RPMI8226 (cell line): Measurements from ENCODE around the gene COTL1.
"Not testable (repeated sequence)": the region's sequence is repeated elsewhere in the genome, so short reads cannot be mapped to it uniquely, and the experiment has no call there.

Experiments used
- DNase-seq: peaks from one replicate; pipeline ENCODE4 v3.0.0-alpha.2; 2015

Gene COTL1

DNA sequence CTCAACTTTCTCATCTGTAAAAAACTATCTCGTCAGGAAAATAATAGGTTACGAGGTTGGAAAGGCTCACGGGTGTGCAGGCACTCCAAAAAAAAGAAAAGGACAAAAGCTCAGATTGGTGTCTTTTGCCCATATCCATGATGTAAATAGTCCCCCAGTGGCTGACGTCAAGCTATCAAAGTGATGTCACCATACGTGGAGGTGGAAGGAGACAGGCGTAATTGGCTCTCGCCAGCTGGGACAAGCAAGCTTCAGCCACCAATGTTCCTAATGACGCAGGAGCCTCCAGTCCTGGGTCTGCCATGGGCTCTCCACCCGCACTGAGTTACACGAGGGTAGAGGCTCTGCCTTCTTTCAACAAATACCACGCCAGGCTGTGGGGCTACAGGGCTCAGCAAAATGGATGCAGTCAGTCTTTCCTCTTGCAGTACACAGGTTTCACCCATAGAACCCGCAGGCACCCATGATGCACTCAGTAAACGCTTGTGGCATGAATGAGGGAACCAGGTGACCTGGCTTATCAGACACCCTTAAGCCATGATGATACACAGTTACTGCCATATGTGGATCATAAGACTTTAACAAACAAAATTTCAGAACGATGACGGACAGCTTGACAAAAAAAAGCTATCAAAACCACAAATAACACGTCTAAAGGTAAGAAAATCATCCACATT is 50.5 kb downstream of the COTL1 start:
- no peak for DNase-seq

DNA sequence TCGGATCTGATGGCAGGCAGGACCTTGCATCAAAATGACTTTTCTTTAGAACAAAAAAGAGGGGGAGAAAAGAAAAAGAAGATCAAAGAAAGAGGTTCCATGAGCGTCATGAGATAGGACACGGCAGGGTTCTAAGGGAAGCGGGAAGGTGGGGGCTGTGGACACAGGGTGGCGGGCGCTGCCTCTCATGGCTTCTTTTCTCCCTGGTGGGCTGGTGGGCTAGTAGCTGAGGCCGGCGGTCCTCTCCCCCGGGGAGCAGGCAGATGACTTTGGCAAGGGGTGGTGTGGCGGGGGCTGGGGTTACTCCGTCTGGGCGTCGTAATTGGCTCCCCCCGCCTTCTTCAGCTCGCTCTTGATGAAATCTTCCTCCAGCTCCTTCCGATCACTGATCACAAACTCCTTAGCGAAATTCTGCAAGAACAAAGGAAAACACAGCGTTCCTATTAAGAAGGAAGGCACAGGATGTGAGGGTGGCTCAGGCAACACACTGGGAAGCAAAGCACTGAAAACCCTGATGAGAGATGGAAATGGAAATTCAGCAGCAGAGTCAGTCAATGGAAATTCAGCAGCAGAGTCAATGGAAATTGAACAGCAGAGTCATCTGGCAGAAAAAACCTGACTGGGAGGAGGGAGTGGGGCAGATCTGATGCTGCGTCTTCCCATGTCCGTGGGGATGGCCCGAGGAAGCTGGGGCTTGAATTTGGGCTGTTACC is 51.2 kb downstream of the COTL1 start:
- DNase-seq: no peak

- DNase-seq: no peak
Observed at GRCh38 chr16:84565669-84566495, 52.0 kb downstream of the COTL1 start.

- no peak for DNase-seq
Observed at GRCh38 chr16:84563786-84564420, 54.0 kb downstream of the COTL1 start.

DNA sequence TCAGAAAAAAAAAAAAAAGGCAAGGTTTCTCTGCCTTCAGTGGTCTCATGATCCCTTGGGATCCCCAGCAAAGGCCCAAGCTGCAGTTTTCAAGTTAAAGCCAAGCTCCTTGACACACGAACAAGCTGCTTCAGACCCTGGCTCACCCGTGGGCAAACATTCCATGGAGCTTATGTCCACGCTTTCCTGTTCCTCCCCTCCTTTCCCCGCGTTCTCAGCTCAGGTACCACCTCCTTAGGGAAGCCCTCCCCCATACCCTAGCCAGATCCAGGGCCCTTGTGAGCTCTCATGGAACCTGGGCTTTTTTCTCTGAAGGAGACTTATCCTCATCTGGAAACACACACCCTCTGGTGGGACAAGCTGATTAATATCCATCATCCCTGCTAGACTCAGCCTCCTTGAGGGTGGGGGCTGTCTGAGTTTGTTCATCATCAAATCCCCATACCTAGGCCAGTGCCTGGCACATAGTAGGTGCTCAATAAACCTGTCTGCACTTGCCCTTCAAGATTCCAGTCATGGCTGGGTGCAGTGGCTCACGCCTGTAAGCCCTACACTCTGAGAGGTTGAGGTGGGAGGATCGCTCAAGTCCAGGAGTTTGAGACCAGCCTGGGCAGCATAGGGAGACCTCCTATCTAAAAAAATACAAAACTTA is 54.7 kb downstream of the COTL1 start:
- DNase-seq: no peak

DNA sequence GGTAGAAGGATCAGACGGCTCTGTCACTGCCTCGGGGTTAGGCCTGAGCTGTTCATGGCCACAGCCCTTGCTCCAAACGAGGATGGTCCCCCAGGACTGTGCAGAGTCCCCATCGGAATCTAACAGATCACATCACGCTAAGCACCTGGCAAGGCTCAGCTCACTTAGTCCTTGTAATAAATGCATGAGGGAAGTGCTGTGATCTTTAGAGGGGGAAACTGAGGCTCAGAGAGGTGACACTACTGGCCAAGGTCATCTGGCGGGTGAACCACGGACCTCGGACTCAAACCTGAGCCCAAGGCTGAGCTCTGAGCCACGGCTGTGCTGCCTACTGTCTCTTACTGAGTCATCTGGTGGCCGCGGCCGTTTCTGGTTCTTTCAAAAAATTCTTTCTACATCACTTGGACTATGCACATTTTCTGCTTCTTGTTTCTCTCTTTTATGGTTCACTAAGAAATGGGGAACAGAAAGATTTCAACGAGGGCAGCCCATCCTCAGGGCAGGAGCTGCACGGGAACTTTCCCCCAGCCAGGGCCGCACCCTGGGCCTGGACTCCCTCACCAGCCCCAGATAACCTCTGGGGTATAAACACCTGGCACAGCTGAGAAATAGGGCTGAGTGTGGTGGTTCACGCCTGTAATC is 55.6 kb downstream of the COTL1 start:
- DNase-seq: no peak

DNA sequence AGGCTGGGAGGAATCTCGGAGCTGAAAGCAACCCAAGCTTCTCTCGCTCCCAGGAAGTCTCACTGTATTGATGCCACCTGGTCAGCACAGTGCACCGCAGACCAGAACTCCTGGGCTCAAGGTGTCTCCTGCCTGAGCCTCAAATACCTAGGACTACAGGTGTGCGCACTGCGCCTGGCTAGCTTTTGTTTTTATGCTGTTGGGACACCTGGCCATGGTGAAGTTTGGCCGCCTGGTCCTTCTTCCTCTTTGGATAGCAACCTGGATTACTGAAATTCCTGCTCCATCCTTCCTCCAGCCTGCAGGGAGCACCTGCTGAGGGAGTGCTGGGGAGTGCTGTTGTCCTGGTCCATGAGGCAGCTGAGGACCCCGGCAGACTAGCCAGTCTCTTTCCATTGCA is 56.6 kb downstream of the COTL1 start:
- no peak for DNase-seq

DNA sequence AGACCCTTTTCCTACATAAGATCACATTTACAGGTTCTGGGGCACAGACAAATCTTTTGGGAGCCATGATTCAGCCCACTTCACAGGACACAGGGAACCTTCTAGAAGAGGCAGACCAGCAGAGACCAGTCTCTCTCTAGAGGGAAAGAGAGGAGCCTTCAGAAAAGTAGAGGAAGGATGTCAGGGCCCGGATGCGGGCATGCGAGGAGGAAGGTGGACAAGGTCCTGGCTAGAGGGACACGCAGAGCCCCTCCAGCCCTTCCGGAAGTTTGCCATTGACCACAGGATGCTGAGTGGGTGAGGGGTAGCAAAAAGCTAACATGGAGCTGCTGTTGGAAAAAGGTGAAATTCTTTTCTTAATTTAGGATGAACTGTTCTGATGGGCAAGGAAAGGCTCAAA is 57.6 kb downstream of the COTL1 start:
- no peak for DNase-seq

GRCh38 chr16:84559311-84559932 is 58.5 kb downstream of the COTL1 start:
- no peak for DNase-seq

DNA sequence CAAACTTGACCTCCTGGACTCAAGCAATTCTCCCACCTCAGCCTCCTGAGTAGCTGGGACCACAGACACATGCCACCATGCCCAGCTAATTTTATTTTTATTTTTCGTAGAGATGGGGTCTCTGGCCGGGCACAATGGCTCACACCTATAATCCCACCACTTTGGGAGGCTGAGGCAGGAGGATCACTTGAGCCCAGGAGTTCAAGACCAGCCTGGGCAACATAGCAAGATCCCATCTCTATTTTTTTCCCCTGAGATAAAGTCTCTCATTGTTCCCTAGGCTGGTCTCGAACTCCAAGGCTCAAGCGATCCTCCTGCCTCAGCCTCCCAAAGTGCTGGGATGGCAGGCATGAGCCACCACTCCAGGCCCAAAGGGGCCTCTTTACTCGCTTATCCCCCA is 59.0 kb downstream of the COTL1 start:
- DNase-seq: not testable (repeated sequence)

DNA sequence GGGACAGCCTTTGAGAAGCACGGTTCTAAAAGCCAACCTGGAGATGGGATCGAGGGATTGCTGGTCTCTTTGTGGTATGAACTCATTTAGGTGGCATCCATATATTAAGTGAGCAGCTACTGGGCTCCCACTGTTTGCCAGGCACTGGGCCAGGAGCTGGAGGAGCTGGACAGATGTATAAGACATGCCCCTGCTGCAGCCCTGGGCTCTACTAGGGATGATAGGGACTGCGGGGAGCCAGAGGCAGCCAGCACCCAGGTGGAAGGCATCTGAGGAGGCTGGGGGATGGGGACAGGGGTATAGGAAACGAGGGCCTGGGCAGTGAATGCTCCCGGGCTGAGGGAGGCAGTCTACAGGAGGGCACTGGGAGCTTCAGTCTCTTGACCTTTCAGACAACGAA is 60.4 kb downstream of the COTL1 start:
- DNase-seq: no peak

- DNase-seq: no peak
Observed at GRCh38 chr16:84557059-84557458, 60.8 kb downstream of the COTL1 start.

DNA sequence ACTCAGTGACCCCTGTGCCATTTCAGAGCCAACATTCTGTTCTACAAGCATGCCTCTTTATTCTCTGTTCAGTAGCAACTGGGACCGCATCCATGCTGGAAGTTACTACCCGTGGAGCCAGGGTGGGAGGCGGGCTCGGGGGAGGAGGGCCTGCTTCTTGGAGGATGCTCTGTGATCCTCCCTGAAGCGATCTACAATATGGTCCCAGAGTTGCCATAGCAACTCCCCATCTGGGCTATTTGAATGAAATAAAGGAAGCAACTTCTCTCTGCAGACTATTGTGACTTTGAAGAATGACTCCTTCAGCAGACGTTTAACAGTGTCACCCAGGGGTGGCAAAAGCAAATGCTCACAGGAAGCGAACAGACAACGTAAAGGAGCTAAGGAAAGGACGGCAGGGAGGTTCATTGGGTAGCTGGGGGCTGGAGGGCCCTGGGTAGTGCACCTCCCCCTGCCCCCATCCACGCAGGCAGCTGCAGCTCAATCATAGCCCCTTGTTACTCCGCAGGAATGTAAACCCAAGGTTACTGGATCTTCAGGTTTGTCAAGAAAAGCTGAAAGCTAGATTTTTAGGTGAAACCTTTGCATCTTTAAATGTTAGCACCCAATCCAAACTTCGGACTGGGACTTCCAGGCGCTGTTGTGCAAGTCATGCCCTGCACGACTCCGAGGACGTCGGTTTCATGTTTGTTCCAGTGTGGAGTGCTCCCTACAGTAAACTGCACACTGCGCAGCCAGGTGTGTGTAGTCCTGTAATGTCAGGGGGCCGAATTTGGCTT is 62.3 kb downstream of the COTL1 start:
- no peak for DNase-seq

- DNase-seq: no peak
Observed at GRCh38 chr16:84554627-84555328, 63.1 kb downstream of the COTL1 start.

- DNase-seq: no peak
Observed at GRCh38 chr16:84553873-84554399, 63.9 kb downstream of the COTL1 start.

DNA sequence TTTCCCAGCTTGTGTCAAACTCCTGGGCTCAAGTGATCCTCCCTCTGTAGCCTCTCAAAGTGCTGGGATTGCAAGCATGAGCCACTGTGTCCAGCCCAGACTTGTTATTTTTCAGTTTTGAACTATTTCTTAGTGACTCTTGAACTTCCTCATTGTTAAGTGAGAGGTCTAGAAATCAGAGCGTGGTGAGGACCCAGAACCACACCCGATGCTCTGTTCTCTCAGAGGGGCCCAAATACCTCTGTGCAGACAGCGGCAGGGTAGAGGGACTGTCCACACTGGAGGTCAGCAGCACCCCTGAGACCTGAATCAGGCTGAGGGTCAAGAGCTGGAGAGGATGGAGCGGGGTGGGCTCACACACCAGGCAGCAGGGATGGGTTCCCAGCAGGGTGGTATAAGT is 65.7 kb downstream of the COTL1 start:
- no peak for DNase-seq

DNA sequence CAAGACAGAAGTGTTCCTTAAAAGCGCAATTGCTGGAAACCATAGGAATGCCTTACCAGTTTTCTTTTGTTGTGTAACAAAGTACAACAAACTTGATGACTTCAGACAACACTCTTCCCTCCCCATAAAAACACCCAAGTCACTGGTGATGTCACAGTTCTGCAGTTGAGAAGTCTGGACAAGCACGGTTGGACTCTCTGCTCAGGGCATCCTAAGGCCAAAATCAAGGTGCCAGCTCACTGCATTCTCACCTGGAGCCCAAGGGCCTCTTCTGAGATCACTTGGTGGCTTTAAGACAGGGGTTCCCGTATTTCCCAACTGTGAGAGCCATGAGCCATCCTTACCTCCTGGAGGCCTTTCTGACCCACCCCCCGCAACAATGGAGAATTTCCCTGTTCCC is 67.8 kb downstream of the COTL1 start:
- DNase-seq: no peak

DNA sequence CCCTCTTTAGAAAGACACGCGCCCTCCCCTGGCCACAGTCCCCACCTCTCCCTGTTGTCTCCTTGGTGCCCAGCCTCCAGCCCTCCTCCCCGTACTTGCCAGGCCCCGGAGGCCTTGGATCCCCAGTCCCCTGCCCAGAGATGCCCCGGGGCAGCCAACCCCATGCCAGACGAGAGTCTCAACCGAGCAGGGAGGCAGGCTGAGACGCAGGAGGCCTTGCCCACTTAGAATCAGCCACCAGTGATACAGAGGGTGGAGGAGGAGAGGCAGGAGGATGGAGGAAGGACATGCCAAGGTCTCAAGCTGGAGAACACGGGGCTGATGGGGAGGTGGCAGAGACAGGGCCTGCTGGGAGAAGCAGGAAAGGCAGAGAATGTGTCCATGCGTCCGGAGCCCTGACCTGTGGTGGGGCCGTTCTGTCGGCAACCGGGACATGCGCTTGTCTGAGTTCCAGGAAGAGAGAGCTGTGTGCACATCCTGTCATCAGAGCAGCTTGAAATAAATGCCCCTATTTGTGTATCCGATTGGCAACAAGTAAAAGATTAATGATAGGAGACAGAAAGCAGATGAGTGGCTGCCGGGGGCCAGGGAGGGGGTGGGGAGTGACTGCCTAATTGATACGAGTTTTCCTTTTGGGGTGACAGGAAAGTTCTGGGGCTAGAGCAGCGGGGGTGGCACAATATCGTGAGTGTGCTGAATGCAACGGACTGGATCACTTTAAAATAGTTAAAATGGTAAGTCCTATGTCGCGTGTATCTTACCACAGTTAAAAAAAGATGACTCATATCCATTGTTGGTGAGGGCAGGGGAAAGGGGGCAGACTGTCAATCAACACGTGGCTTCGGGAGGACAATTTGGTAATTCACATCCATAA is 68.7 kb downstream of the COTL1 start:
- no peak for DNase-seq

GRCh38 chr16:84548508-84548907 is 69.4 kb downstream of the COTL1 start:
- no peak for DNase-seq
